GM18499 (cell line): Measurements from ENCODE around the gene MOV10L1.

Source experiments
- ATAC-seq: cut with Tn5 transposase; IDR thresholded peaks from one replicate; pipeline ENCODE4 v1.9.1; 2021; ENCODE audit warnings: moderate number of reproducible peaks; ENCODE audit not compliant: insufficient read depth, unreplicated experiment

The MOV10L1 gene

GRCh38 chr22:50209893-50210292 is 120.1 kb downstream of the MOV10L1 start:
- ATAC-seq: no peak

DNA sequence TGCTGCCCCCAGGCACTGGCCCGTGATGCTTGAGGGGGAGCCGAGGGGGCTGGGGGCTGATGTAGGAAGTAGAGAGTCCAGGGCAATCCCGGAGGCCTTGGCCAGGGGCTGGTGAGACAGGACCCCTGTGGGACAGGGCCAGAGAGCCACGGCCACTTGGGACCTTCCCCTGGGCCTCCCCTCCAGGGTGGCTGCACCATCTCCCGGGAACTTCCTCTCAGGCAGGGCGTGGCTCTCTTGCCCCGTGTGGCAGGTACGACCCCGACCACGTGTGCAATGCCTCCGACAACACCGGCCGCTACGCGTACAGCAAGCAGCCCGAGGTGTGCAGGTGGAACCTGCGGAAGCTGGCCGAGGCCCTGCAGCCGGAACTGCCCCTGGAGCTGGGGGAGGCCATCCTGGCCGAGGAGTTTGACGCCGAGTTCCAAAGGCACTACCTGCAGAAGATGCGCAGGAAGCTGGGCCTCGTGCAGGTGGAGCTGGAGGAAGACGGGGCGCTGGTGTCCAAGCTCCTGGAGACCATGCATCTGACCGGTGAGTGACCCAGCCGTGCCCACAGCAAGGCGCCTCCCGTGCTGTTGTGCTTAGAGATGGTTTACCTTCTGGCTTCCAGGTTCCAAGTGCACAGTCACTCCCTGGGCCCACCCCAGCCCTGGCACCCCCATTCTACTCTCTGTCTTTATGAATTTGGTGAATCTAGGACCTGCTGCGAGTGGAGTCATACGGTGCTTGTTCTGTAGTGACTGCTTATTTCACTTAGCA is 120.8 kb downstream of the MOV10L1 start:
- ATAC-seq: no peak

DNA sequence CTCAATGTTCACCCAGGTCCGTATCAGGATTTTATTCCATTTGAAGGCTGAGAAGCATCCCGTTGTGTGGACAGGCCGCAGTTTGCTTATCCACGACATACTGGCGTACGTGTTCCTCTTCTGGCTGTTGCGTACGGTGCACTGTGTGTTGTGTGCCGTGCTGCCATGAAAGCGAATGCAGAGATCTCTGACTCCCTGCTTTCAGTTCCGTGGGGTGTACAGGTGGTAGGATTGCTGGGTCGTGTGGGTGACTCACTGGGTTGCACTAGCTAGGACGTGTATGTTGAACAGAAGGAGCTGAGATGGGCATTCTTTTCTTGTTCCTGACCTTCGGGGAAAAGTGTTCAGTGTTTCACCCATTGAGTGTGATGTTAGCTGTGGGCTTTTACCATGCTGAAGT is 121.3 kb downstream of the MOV10L1 start:
- no peak for ATAC-seq
